Endothelial cell of umbilical vein (primary cell): ENCODE data around the gene DNAJC16. TPM values are rescaled to one million over a fixed set of nuclear protein-coding genes. Genes with fewer than 3 reads are reported as not detected.

Experiments used
- BruUV-seq: library from RNA; stranded (reverse); fragments of 400-500 nt; replicated peaks from 2 replicates; lab custom pipeline; 2021; lab: Mats Ljungman, UMichigan
- CTCF ChIA-PET: fragments of 300-600, 350-600 bp; sonication (Branson Sonifier 250); formaldehyde crosslinking; loops from one replicate; lab custom pipeline; 2021; ENCODE audit warnings: antibody characterized with exemption, inconsistent platforms; lab: Charles Lee
- POLR2A ChIA-PET: fragments of 300-600, 350-600 bp; sonication (Branson Sonifier 250); formaldehyde crosslinking; loops from one replicate; lab custom pipeline; 2021; ENCODE audit warnings: antibody characterized with exemption, inconsistent platforms; lab: Charles Lee
- DNase-seq: peaks from one replicate; pipeline ENCODE4 v3.0.0-alpha.2; 2011; ENCODE audit warnings: low read depth, low spot score
- FAIRE-seq: peaks from 2 replicates; lab custom pipeline; 2011; peaks lifted over from hg19 to GRCh38; lab: Jason Lieb, UNC
- H2AFZ ChIP-seq: 2 replicates; pipeline ENCODE4 v1.6.0; 2012; ENCODE audit warnings: low read depth, low read length, control low read depth, inconsistent platforms
- H3K27ac ChIP-seq: 2 replicates; pipeline ENCODE4 v1.5.1; 2011; ENCODE audit warnings: low read depth, mild to moderate bottlenecking, control low read depth, low read length, moderate library complexity; ENCODE audit not compliant: insufficient read depth
- H3K27me3 ChIP-seq, 2 experiments: 2 replicates each; pipeline versions ENCODE4 v1.6.0 to v1.6.1; 2011; ENCODE audit warnings: low read length in 2 of 2, mixed read lengths in 1 of 2; ENCODE audit not compliant: control insufficient read depth in 2 of 2, insufficient read depth in 2 of 2
- H3K36me3 ChIP-seq, 2 experiments: 2 replicates in 1 of 2; 3 replicates in 1 of 2; pipeline ENCODE4 v1.5.1; 2011; ENCODE audit warnings: low read length in 2 of 2, mild to moderate bottlenecking in 1 of 2, moderate library complexity in 1 of 2; ENCODE audit not compliant: control insufficient read depth in 2 of 2, insufficient read depth in 2 of 2; ENCODE audit errors: extremely low read depth in 1 of 2
- H3K4me1 ChIP-seq: 3 replicates; pipeline ENCODE4 v1.5.1; 2011; ENCODE audit warnings: mild to moderate bottlenecking, low read length; ENCODE audit not compliant: control insufficient read depth, insufficient read depth; ENCODE audit errors: extremely low read depth
- H3K4me2 ChIP-seq: 2 replicates; pipeline ENCODE4 v1.6.1; 2011; ENCODE audit warnings: low read length, control low read depth, mixed read lengths; ENCODE audit not compliant: insufficient read depth
- H3K4me3 ChIP-seq, 3 experiments: fragments of 200-600 bp in 1 of 3; sonication (generic), shearing (Covaris generic) in 1 of 3; replicated peaks in 1 of 3; 2 replicates each; pipeline ENCODE4 v1.5.1; 2011 to 2016; ENCODE audit warnings: control low read depth in 3 of 3, low read length in 3 of 3, mild to moderate bottlenecking in 2 of 3, inconsistent platforms in 1 of 3, low read depth in 1 of 3, moderate library complexity in 1 of 3; ENCODE audit not compliant: insufficient read depth in 1 of 3
- H3K79me2 ChIP-seq: 2 replicates; pipeline ENCODE4 v1.6.0; 2012; ENCODE audit warnings: low read length, inconsistent platforms; ENCODE audit not compliant: control insufficient read depth, insufficient read depth
- H3K9ac ChIP-seq: replicated peaks from 2 replicates; pipeline ENCODE3; 2011; ENCODE audit warnings: low read length, control low read depth; ENCODE audit not compliant: insufficient read depth; ENCODE audit errors: extremely low read depth
- H3K9me1 ChIP-seq: replicated peaks from 3 replicates; pipeline ENCODE4 v1.6.0; 2011; ENCODE audit warnings: mild to moderate bottlenecking, low read length; ENCODE audit not compliant: control insufficient read depth, insufficient read depth; ENCODE audit errors: extremely low read depth
- H3K9me3 ChIP-seq: replicated peaks from 2 replicates; pipeline ENCODE4 v1.5.1; 2012; ENCODE audit warnings: low read length, inconsistent platforms; ENCODE audit not compliant: control insufficient read depth, insufficient read depth
- H4K20me1 ChIP-seq: replicated peaks from 2 replicates; pipeline ENCODE3; 2011; ENCODE audit warnings: mild to moderate bottlenecking, low read length; ENCODE audit not compliant: control insufficient read depth, insufficient read depth; ENCODE audit errors: extremely low read depth
- EZH2 ChIP-seq: IDR thresholded peaks from 2 replicates; pipeline ENCODE4 v1.6.1; 2012; ENCODE audit warnings: borderline replicate concordance, low read depth, mild to moderate bottlenecking, moderate library complexity, low read length, inconsistent platforms; ENCODE audit not compliant: severe bottlenecking
- FOS ChIP-seq: IDR thresholded peaks from 2 replicates; pipeline ENCODE4 v1.6.1; 2011; ENCODE audit warnings: mild to moderate bottlenecking, low read length, moderate library complexity, borderline replicate concordance; ENCODE audit not compliant: insufficient read depth
- GATA2 ChIP-seq: IDR thresholded peaks from 2 replicates; pipeline ENCODE4 v1.7.0; 2011; ENCODE audit warnings: low read depth, mild to moderate bottlenecking, moderate library complexity, mixed read lengths, low read length; ENCODE audit not compliant: insufficient read length, insufficient read depth
- JUN ChIP-seq: IDR thresholded peaks from 2 replicates; pipeline ENCODE4 v1.6.1; 2011; ENCODE audit warnings: borderline replicate concordance, low read depth; ENCODE audit not compliant: insufficient read length, insufficient read depth
- MAX ChIP-seq: IDR thresholded peaks from 2 replicates; pipeline ENCODE4 v1.6.1; 2011; ENCODE audit not compliant: insufficient read depth, insufficient read length
- MYC ChIP-seq: IDR thresholded peaks from one replicate; pipeline ENCODE4 v1.6.1; 2011; ENCODE audit warnings: mild to moderate bottlenecking, low read depth, low read length
- POLR2A ChIP-seq: IDR thresholded peaks from 2 replicates; pipeline ENCODE4 v1.6.1; 2012; ENCODE audit warnings: low read depth, mild to moderate bottlenecking, control low read depth, low read length
- POLR2AphosphoS5 ChIP-seq: IDR thresholded peaks from 2 replicates; pipeline ENCODE4 v1.6.1; 2012; ENCODE audit warnings: low read depth, mild to moderate bottlenecking, control low read depth, low read length, moderate library complexity; ENCODE audit not compliant: insufficient read depth
- dilution Hi-C: fragments of 300-500 bp; cut with MboI; formaldehyde crosslinking; loops from one replicate; pipeline ENCODE4 v1.15.0; 2019; ENCODE audit warnings: low sequenced_read_pairs; ENCODE audit not compliant: extremely low pct_ligation_motif_present
- intact Hi-C: fragments of 100-400 bp; cut with micrococcal nuclease; formaldehyde crosslinking; loops from one replicate; pipeline ENCODE4 v1.10.0; 2022
- polyA plus RNA-seq, 4 experiments: library from polyadenylated mRNA; depleted of rRNA in 3 of 4; stranded (reverse) in 3 of 4; unstranded in 1 of 4; fragments of >200 nt; gene quantifications; 2 replicates each; pipeline versions ENCODE4 v1.2.1 to v1.2.3, GENCODE V29; 2011 to 2012; ENCODE audit warnings: missing spikeins in 1 of 4
- total RNA-seq: library from RNA; stranded (reverse); gene quantifications from 2 replicates; pipeline ENCODE4 v1.2.3, GENCODE V29; 2021
- TF ChIP-seq, protein P1 (sequence below), 2 donors: IDR thresholded peaks; 1 replicate in 1 of 2; 2 replicates in 1 of 2; pipeline ENCODE4 v1.5.1; 2011; ENCODE audit warnings: low read length in 2 of 2, mild to moderate bottlenecking in 2 of 2, moderate library complexity in 2 of 2, control low read depth in 1 of 2, inconsistent platforms in 1 of 2, low read depth in 1 of 2; ENCODE audit not compliant: insufficient read depth in 1 of 2; ENCODE audit errors: extremely low read depth in 1 of 2

Gene DNAJC16
- total and polyA plus RNA-seq, 2 donors (not counting 3 experiments of a cell fraction or from before 2014, with no cell fraction given) = 8.0 to 21.4 TPM

GRCh38 chr1:15506831-15507230, 19.8 kb upstream of the DNAJC16 start:
- FAIRE-seq (no peak), DNase-seq (no peak)
- ChIA-PET CTCF (no interaction called here), POLR2A (no interaction called here)
- intact Hi-C loops (no loop called here), dilution Hi-C loops (no loop called here)
- H3K9me3 ChIP-seq = no peaks in the 10 kb centered on the region
- no peak overlapping the region for H3K9ac ChIP-seq
- no peaks in the 10 kb centered on the region for H3K4me1 ChIP-seq
- H3K4me3 ChIP-seq = no peak overlapping the region
- no peak overlapping the region for H3K27ac ChIP-seq
- no peaks in the 10 kb centered on the region for H4K20me1 ChIP-seq
- H3K36me3 ChIP-seq = no peaks in the 10 kb centered on the region
- BruUV-seq = no TSS peak
- TF ChIP-seq EZH2 = no peak
- TF ChIP-seq FOS = no peak
- no peak for TF ChIP-seq MAX
- no peak for TF ChIP-seq POLR2AphosphoS5
- TF ChIP-seq POLR2A = no peak
- no peak for TF ChIP-seq GATA2
- no peak for TF ChIP-seq JUN
- TF ChIP-seq, protein P1, sequence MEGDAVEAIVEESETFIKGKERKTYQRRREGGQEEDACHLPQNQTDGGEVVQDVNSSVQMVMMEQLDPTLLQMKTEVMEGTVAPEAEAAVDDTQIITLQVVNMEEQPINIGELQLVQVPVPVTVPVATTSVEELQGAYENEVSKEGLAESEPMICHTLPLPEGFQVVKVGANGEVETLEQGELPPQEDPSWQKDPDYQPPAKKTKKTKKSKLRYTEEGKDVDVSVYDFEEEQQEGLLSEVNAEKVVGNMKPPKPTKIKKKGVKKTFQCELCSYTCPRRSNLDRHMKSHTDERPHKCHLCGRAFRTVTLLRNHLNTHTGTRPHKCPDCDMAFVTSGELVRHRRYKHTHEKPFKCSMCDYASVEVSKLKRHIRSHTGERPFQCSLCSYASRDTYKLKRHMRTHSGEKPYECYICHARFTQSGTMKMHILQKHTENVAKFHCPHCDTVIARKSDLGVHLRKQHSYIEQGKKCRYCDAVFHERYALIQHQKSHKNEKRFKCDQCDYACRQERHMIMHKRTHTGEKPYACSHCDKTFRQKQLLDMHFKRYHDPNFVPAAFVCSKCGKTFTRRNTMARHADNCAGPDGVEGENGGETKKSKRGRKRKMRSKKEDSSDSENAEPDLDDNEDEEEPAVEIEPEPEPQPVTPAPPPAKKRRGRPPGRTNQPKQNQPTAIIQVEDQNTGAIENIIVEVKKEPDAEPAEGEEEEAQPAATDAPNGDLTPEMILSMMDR (IDR thresholded peaks at IDR 0.05; ENCODE audit: extremely low read depth in 1 of 2, insufficient read depth in 1 of 2, low read depth in 1 of 2, low read length in 2 of 2) = no peak
- no peak for TF ChIP-seq MYC
- no peak overlapping the region for H2AFZ ChIP-seq
- H3K79me2 ChIP-seq = no peaks in the 10 kb centered on the region
- no peaks in the 10 kb centered on the region for H3K9me1 ChIP-seq
- no peaks in the 10 kb centered on the region for H3K27me3 ChIP-seq
- no peak overlapping the region for H3K4me2 ChIP-seq
